Measurements from ENCODE around the gene MED26. TPM values are rescaled to one million over a fixed set of nuclear protein-coding genes. Genes with fewer than 3 reads are reported as not detected.

The MED26 gene
- total RNA-seq, 1 donor from 2014 or later: 7.3 TPM

GRCh38 chr19:16581971-16582343 lies 46.0 kb downstream of the MED26 start:
- no peak overlapping the region for H3K4me3 ChIP-seq (ENCODE audit: low read depth, low read length)
- DNase-seq (ENCODE audit: low read depth): no peak
- TF ChIP-seq, protein P1, sequence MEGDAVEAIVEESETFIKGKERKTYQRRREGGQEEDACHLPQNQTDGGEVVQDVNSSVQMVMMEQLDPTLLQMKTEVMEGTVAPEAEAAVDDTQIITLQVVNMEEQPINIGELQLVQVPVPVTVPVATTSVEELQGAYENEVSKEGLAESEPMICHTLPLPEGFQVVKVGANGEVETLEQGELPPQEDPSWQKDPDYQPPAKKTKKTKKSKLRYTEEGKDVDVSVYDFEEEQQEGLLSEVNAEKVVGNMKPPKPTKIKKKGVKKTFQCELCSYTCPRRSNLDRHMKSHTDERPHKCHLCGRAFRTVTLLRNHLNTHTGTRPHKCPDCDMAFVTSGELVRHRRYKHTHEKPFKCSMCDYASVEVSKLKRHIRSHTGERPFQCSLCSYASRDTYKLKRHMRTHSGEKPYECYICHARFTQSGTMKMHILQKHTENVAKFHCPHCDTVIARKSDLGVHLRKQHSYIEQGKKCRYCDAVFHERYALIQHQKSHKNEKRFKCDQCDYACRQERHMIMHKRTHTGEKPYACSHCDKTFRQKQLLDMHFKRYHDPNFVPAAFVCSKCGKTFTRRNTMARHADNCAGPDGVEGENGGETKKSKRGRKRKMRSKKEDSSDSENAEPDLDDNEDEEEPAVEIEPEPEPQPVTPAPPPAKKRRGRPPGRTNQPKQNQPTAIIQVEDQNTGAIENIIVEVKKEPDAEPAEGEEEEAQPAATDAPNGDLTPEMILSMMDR (conservative IDR thresholded peaks at IDR 0.05; ENCODE audit: low read depth, low read length): no peak

DNA sequence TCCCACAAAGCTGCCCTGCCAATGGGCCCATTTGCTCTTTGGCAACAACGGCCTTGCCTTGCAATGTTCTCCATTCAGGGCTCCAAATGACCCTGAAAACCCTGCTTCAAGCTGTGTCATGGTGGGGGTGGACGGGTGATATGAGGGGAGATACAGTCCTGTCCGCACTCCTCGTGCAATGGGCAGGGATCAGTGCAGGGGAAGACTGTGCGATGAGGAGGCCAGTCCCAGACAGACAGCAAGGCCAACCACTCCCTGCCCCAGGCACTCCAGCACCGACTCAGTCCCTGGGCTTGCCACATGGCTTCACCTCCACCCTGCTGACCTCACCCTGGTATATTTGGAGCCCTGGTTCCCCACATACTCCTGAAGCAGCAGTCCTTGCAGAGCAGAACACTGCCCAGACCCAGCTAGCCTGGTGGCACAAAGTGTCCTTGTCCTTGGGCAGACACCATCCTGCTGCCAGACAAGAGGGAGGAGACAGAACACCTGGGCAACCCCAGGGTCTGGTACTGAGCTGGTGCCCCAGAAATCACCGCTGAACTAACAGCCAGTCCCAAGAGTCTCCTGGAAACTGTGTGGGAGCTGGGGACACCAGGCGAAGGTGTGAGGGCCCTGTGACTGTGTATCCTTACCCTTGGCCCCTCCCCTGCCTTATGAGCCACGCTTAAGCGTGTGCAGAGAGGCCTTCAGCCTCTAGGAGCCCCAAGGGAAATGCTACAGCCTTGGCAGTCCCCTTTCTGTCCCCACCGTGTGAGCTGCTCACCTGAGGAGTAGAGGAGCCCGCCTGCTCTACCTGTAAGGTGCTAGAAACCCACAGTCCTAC lies 46.6 kb downstream of the MED26 start:
- TF ChIP-seq, protein P1 (conservative IDR thresholded peaks at IDR 0.05; ENCODE audit: low read depth, low read length): no peak
- no peak for DNase-seq (ENCODE audit: low read depth)
- no peak overlapping the region for H3K4me3 ChIP-seq (ENCODE audit: low read depth, low read length)

- H3K4me3 ChIP-seq (ENCODE audit: low read depth, low read length): no peak overlapping the region
Observed at GRCh38 chr19:16579381-16579780, 48.6 kb downstream of the MED26 start.

DNA sequence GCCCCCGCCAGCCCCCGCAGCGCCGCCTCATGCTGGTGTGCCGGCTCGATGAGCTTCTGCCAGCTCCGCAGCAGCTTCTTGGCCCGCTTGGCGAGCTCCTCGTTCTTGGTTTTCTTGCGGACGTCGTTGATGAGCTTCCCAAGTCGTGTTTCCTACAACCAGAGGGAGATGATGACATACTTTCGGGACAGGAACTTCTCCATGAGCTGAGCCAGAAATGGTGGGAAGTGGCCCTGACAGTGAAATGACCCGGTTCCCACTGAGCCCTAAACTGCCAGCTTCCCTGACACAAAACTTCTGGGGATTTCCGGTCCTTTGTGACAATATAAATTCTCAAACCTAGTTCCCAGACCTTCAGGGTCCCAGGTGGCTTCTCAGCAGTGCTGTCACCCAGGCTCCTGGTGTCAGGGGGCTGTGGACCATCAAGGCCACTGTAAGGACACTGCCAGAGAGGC lies 50.4 kb downstream of the MED26 start:
- no peak overlapping the region for H3K4me3 ChIP-seq (ENCODE audit: low read depth, low read length)
- TF ChIP-seq, protein P1 (conservative IDR thresholded peaks at IDR 0.05; ENCODE audit: low read depth, low read length): no peak
- no peak for DNase-seq (ENCODE audit: low read depth)

More at GRCh38 chr19:16579381-16579780, 48.6 kb downstream of the MED26 start:
- DNase-seq (ENCODE audit: low read depth): no peak
- TF ChIP-seq, protein P1 (conservative IDR thresholded peaks at IDR 0.05; ENCODE audit: low read depth, low read length): no peak

GRCh38 chr19:16576690-16577530 lies 51.1 kb downstream of the MED26 start:
- H3K4me3 ChIP-seq (ENCODE audit: low read depth, low read length): no peak overlapping the region
- TF ChIP-seq, protein P1 (conservative IDR thresholded peaks at IDR 0.05; ENCODE audit: low read depth, low read length): no peak
- DNase-seq (ENCODE audit: low read depth): no peak

DNA sequence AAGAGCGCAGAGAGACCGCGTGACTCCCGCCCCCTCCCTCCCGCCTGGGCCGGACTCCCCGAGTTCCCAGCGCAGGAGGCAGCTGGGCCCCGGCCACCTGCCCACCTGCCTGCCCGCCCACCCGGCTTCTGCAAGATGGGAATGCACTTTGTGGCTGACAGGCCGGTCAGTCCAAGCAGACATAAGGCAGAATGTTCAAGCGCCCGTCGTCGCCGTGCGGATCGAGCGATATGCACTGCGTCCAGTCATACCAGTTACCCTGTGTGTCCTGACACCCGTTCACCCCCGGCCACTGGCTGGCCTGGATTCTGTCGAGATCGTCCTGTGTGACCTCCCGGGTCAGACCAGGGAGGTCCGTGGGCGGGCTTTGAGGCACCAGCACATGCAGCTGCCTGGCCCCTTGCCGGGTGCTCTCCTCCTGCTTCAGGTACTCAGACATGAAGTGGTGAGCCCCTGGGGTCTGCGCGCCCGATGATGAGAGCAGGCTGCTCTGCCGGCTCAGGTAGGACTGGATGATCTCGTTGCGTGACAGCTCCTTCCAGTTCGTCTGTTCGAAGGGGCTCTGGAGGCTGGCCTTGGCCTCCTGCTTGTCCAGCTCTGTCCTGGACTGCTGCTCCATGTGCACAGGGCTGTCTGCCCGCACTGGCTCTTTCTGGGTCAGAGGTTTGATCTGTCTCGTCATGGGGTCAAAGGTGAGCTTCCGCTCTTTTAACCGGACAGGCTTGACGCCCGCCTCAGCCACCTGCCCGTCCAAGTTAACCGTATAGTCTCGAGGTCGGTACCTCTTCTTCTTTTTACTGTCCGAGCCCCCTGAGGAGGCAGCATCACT lies 51.9 kb downstream of the MED26 start:
- TF ChIP-seq, protein P1 (conservative IDR thresholded peaks at IDR 0.05; ENCODE audit: low read depth, low read length): no peak
- DNase-seq (ENCODE audit: low read depth): no peak
- H3K4me3 ChIP-seq (ENCODE audit: low read depth, low read length): no peak overlapping the region
